Thymus (tissue), 11 donors: Measurements from ENCODE around the gene SET. TPM values are rescaled to one million over a fixed set of nuclear protein-coding genes. Genes with fewer than 3 reads are reported as not detected.
"Not testable (repeated sequence)": the region's sequence is repeated elsewhere in the genome, so short reads cannot be mapped to it uniquely, and the experiment has no call there.

Experiments used
- DNase-seq, 9 donors: peaks; one replicate each; pipeline ENCODE4 v3.0.0-alpha.2; 2013; ENCODE audit warnings: low spot score in 9 of 9, low read depth in 6 of 9, missing footprints in 1 of 9
- H3K27ac ChIP-seq, 2 donors: one replicate each; pipeline ENCODE4 v1.5.1; 2013; ENCODE audit warnings: control low read depth in 1 of 2, low read depth in 1 of 2, low read length in 1 of 2, mild to moderate bottlenecking in 1 of 2, moderate library complexity in 1 of 2
- H3K27me3 ChIP-seq, 2 donors: one replicate each; pipeline ENCODE4 v1.5.1; 2013; ENCODE audit warnings: low read length in 1 of 2; ENCODE audit not compliant: control insufficient read depth in 2 of 2, insufficient read depth in 1 of 2
- H3K36me3 ChIP-seq, 2 donors: one replicate each; pipeline ENCODE4 v1.5.1; 2013; ENCODE audit warnings: low read length in 1 of 2, mild to moderate bottlenecking in 1 of 2, moderate library complexity in 1 of 2; ENCODE audit not compliant: control insufficient read depth in 2 of 2, insufficient read depth in 2 of 2
- H3K4me1 ChIP-seq, 2 donors: one replicate each; pipeline ENCODE4 v1.5.1; 2013; ENCODE audit warnings: low read length in 2 of 2; ENCODE audit not compliant: control insufficient read depth in 2 of 2, insufficient read depth in 2 of 2
- H3K4me3 ChIP-seq, 2 donors: one replicate each; pipeline ENCODE4 v1.5.1; 2013; ENCODE audit warnings: low read length in 2 of 2, control low read depth in 1 of 2, mild to moderate bottlenecking in 1 of 2
- H3K9me3 ChIP-seq, 2 donors: one replicate each; pipeline ENCODE4 v1.5.1; 2013; ENCODE audit warnings: low read length in 1 of 2, mild to moderate bottlenecking in 1 of 2; ENCODE audit not compliant: control insufficient read depth in 2 of 2, insufficient read depth in 1 of 2
- WGBS: extraction: QIAGEN DNeasy Blood & Tissue Kit; methylation state at CpG from one replicate; pipeline ENCODE4 v1.1.7; 2013; 5-methylcytosine and 5-hydroxymethylcytosine counted together
- polyA plus RNA-seq: library from polyadenylated mRNA; stranded (reverse); fragments of 200-250 nt; gene quantifications from one replicate; pipeline ENCODE4 v1.2.3, GENCODE V29; 2013
- total RNA-seq: library from RNA; stranded (reverse); fragments of 120-200 nt; gene quantifications from one replicate; pipeline ENCODE4 v1.2.4, GENCODE V29; 2013
- donor health status: healthy.

SET gene
- total and polyA plus RNA-seq, 2 donors = 177 to 654 TPM

DNA sequence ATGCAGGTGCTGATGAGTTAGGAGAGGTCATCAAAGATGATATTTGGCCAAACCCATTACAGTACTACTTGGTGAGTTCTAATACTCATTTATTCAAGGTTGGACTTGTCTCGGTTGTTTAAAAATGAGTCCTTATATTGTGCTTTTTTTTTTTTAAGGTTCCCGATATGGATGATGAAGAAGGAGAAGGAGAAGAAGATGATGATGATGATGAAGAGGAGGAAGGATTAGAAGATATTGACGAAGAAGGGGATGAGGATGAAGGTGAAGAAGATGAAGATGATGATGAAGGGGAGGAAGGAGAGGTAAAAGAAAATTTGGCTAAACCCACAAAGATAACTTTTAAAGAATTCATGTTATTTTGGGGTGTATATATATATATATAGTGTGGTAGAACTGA is 4.7 kb downstream of the SET start:
- H3K27me3 ChIP-seq, H3K27ac ChIP-seq, H3K9me3 ChIP-seq, H3K4me3 ChIP-seq, DNase-seq, H3K4me1 ChIP-seq: not testable (repeated sequence)
- WGBS = 97% methylated on average over 3 of the region's 3 CpGs
- H3K36me3 ChIP-seq = peaks cover 30 to 64% of the 10 kb centered on the region in 2 donors

DNA sequence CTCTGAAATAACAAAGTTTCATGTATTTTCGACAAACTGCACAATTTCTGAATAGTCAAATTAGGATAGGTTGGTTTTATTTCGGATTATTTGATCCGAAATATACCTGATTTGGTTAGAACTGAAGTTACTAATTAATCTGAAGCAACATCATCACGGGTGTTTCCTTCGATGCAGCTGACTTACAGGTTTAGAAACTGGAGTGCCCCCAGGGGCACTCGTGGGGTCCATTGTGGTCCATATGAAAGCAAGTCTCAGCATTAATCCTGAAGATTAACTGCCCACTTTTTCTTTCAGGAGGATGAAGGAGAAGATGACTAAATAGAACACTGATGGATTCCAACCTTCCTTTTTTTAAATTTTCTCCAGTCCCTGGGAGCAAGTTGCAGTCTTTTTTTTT is 5.3 kb downstream of the SET start:
- 95% methylated on average over 6 of the region's 6 CpGs for WGBS
- H3K27me3 ChIP-seq = no peaks in the 10 kb centered on the region
- H3K27ac ChIP-seq = no peak overlapping the region
- H3K4me3 ChIP-seq = no peak overlapping the region
- DNase-seq = no peak
- H3K9me3 ChIP-seq = no peaks in the 10 kb centered on the region
- H3K4me1 ChIP-seq = peaks cover 2 to 3% of the 10 kb centered on the region in 2 donors
- H3K36me3 ChIP-seq = peaks cover 30 to 64% of the 10 kb centered on the region in 2 donors

DNA sequence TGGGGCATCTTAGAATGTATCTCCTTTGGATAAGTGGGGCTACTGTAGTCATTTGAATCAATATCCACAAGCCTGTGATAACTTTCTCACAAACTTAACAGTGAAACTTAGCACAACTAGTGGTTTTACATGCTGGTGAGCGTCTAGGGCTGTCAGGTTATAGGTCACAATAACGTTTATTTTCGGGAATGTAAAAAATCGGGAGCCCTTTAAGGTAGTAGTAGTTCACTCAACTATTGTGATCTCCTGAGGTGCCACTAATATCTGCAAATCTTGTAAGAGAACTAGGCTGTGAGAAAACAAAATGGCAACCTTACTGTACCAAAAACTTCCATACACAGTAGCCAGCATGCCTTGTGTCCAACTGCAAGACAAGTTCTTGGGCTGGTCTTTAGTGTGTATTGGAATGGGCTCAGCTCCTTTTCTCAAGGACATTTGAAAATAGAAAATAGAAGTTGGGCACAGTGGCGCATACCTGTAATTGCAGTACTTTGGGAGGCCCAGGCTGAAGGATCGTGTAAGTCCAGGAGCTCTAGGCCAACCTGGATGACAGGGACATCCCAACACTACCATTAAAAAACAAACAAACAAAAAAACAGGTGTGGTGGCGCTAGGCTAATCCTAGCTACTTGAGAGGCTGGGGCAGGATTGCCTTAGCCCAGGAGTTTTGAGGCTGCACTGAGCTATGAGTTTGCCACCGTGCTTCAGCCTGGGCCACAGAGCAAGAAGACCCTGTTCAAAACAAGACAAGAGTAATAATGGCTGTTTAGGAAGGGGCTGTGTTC is 8.1 kb downstream of the SET start:
- no peak for DNase-seq
- Histone ChIP-seq H3K27ac (no peak overlapping the region), H3K4me1 (peaks cover 0 to 3% of the 10 kb centered on the region in 2 donors), H3K4me3 (no peak overlapping the region), H3K9me3 (no peaks in the 10 kb centered on the region), H3K27me3 (no peaks in the 10 kb centered on the region), H3K36me3 (peaks cover 24 to 47% of the 10 kb centered on the region in 2 donors)
- WGBS = 85% methylated on average over 8 of the region's 8 CpGs

DNA sequence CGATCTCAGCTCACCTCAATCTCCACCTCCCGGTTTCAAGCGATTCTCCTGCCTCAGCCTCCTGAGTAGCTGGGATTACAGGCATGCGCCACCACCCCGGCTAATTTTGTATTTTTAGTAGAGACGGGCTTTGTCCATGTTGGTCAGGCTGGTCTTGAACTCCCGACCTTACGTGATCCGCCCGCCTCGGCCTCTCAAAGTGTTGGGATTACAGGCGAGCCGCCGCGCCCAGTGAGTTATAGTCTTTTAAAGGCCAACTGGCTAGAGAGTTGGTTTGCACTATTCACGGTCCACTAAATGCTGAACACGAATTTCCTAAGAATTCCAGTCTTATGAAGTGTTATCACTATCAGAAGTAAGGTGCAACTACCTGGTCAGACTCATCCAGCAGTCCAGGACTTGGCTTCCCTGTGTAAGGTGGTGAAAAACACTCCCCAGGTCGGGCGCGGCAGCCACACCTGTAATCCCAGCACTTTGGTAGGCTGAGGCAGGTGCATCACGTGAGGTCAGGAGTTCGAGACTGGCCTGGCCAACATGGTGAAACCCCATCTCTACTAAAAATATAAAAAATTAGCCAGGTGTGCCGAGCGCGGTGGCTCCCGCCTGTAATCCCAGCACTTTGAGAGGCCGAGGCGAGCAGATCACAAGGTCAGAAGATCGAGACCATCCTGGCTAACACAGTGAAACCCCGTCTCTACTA is 10.2 kb downstream of the SET start:
- Histone ChIP-seq H3K4me1 (peaks cover 3 to 12% of the 10 kb centered on the region in 2 donors), H3K36me3 (peaks cover 16 to 26% of the 10 kb centered on the region in 2 donors)
- not testable (repeated sequence) for H3K4me3 ChIP-seq, DNase-seq, H3K9me3 ChIP-seq, H3K27me3 ChIP-seq, H3K27ac ChIP-seq
- 97% methylated on average over 30 of the region's 30 CpGs for WGBS

DNA sequence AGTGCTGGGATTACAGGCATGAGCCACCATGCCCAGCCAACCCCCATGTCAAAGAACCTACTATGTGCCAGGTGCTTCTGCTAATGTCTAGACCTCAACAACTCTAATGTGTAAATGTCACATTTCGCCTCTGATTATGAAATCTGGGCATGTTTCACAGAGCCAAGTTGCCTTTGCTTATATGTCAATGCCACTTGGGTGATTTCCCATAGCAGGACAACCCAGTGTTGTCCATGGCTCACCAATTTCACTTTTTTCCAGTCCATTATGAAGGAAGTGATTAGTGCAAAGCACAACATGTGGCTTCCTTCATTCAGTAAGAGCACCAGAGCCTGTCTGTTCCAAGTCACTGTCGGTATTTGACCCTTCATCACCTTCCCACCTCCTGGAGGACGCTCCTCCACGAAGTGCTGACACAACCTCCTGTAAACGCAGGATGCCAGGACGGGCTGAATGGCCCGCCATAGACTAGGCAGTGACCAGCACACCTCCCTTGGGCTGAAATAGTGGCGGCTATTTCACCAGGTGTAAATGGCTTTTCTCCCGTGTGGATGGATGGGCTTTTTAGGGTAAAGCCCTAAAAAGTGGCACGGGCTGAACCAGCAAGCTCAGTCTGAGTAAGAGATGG is 12.3 kb downstream of the SET start:
- WGBS = 96% methylated on average over 10 of the region's 10 CpGs
- Histone ChIP-seq H3K9me3 (peaks cover 0 to 4% of the 10 kb centered on the region in 2 donors), H3K36me3 (peaks cover 11% of the 10 kb centered on the region in 2 donors), H3K27ac (no peak overlapping the region), H3K4me3 (no peak overlapping the region), H3K4me1 (peaks cover 3 to 12% of the 10 kb centered on the region in 2 donors), H3K27me3 (peaks cover 0 to 3% of the 10 kb centered on the region in 2 donors)
- DNase-seq = no peak

DNA sequence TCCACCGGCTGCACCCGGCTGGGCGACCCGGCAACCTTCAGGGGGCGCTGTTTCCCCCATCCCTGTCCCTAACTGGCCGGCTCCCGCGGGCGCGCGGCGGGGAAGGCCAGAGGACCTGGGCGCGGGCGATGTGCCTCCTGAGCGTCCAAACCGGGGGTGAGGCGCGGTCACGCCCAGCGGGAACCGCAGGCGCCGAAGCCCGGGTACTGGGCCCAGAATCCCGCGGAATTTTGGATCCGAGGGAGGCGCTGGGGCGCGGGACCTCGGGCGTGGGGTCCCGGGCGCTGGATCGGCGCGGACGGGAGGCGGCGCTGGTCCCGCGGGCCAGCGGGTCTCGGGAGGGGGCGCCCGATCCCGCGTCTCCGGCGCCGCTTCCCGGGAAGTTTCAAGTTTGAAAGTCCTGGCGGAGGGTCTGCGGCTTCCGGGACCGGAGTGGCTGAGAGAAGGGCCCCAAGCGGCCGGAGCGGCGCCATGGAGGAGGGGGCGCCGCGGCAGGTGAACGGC is 13.5 kb downstream of the SET start, which contains the start of gene PKN3:
PKN3 (plus strand) TSS at position 59 of the 504 bp plus-strand sequence; CDS start at position 472, 413 bp downstream.
- Histone ChIP-seq H3K27ac (peak within 1 kb of the TSS in 1 of 2 donors; percentile 59), H3K9me3 (peaks cover 0 to 4% of the 10 kb centered on the region in 2 donors), H3K27me3 (peaks cover 0 to 3% of the 10 kb centered on the region in 2 donors), H3K4me3 (peak within 1 kb of the TSS; percentile 57 to 88), H3K4me1 (peaks cover 3 to 12% of the 10 kb centered on the region in 2 donors), H3K36me3 (peaks cover 0 to 8% of the 10 kb centered on the region in 2 donors)
- peak in 6 of 9 donors; percentile 71 to 90 (median 85) for DNase-seq
- WGBS = under 1% methylated on average over 65 of the region's 65 CpGs

DNA sequence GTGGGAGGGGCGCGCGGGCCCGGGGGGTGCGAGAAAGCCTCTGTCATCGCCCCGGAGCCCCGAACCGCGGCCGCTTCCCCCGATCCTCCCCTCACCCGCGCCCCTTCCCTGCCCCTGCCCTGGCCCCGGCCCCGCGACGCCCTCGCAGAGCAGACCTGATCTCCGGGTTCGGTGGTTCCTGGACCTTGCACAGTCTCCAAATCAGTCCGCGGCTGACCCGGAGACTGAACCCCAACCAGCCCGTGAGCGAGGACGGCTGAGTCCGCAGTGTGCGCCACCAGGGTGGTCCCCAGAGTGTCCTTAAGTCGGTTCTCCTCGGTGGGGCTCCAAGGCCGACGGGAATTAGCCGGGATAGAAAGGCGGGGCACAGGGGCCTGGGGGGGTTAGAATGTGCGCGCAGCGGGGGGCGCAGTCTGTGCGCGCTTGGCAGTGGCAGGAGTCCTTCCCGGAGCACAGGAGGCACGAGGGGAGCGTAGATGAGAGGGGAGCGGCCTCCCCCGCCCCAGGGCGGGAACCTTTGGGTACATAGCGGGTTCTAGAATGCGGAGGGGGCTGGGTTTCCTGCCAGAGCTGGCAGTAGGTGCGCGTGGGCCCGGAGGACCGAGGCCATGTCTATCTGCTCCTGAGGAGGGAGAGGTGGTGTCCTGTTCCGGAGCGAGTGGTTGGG is 14.1 kb downstream of the SET start:
- Histone ChIP-seq H3K27ac (peak overlapping the region in 1 of 2 donors; percentile 52), H3K4me3 (peak overlapping the region; percentile 57 to 88), H3K9me3 (peaks cover 0 to 4% of the 10 kb centered on the region in 2 donors), H3K27me3 (peaks cover 0 to 3% of the 10 kb centered on the region in 2 donors), H3K36me3 (peaks cover 0 to 8% of the 10 kb centered on the region in 2 donors), H3K4me1 (peaks cover 3 to 12% of the 10 kb centered on the region in 2 donors)
- WGBS = 7% methylated on average over 55 of the region's 55 CpGs
- DNase-seq = peak in 3 of 9 donors; percentile 46 to 63 (median 50)

DNA sequence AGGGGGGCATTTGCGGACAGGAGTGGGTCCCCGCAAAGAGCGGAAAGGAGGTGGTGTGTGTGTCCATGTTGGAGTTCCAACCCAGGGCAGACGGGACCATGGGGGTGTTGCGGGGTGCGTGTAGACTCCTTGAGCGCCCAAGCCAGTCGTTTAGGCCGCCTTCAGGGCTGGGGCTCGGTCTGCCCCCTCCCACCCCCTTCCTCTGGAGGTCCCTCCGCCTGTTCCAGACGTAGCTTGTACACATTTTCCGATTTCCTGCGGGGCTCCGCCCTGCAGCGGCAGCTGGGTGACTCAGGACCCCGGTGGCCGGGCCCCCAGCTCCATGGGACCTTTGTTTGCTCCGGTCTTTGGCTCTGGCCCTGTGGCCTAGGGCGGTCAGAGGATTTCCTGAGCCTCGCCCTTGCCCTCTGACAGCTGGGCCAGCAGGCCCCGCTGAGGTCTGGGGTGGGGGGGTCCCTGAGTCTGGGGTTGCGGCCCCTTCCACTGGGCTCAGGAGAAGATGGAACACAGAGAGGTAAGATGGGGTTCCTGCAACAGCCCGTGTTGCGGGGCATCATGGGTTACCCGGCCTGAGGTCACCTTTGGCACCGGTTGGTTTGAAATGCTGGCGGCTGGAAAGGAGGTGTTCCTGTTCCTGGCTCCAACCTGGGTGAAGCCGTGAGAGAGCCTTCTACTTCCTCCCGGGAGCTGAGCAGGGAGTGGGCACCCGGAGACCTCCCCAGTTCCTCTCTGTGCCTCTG is 14.8 kb downstream of the SET start:
- Histone ChIP-seq H3K27me3 (peaks cover 0 to 3% of the 10 kb centered on the region in 2 donors), H3K36me3 (peaks cover 0 to 8% of the 10 kb centered on the region in 2 donors), H3K4me3 (peak overlapping the region; percentile 57 to 88), H3K27ac (no peak overlapping the region), H3K9me3 (peaks cover 0 to 4% of the 10 kb centered on the region in 2 donors), H3K4me1 (peaks cover 3 to 12% of the 10 kb centered on the region in 2 donors)
- 91% methylated on average over 31 of the region's 31 CpGs for WGBS
- DNase-seq = no peak
